Endothelial cell of umbilical vein (primary cell): ENCODE data around the gene NKX6-2. TPM values are rescaled to one million over a fixed set of nuclear protein-coding genes. Genes with fewer than 3 reads are reported as not detected.

Experiments
- BruUV-seq: library from RNA; stranded (reverse); fragments of 400-500 nt; replicated peaks from 2 replicates; lab custom pipeline; 2021; lab: Mats Ljungman, UMichigan
- CTCF ChIA-PET: fragments of 300-600, 350-600 bp; sonication (Branson Sonifier 250); formaldehyde crosslinking; loops from one replicate; lab custom pipeline; 2021; ENCODE audit warnings: antibody characterized with exemption, inconsistent platforms; lab: Charles Lee
- POLR2A ChIA-PET: fragments of 300-600, 350-600 bp; sonication (Branson Sonifier 250); formaldehyde crosslinking; loops from one replicate; lab custom pipeline; 2021; ENCODE audit warnings: antibody characterized with exemption, inconsistent platforms; lab: Charles Lee
- DNase-seq: peaks from one replicate; pipeline ENCODE4 v3.0.0-alpha.2; 2011; ENCODE audit warnings: low read depth, low spot score
- FAIRE-seq: peaks from 2 replicates; lab custom pipeline; 2011; peaks lifted over from hg19 to GRCh38; lab: Jason Lieb, UNC
- H2AFZ ChIP-seq: 2 replicates; pipeline ENCODE4 v1.6.0; 2012; ENCODE audit warnings: low read depth, low read length, control low read depth, inconsistent platforms
- H3K27ac ChIP-seq: 2 replicates; pipeline ENCODE4 v1.5.1; 2011; ENCODE audit warnings: low read depth, mild to moderate bottlenecking, control low read depth, low read length, moderate library complexity; ENCODE audit not compliant: insufficient read depth
- H3K27me3 ChIP-seq, 2 experiments: 2 replicates each; pipeline versions ENCODE4 v1.6.0 to v1.6.1; 2011; ENCODE audit warnings: low read length in 2 of 2, mixed read lengths in 1 of 2; ENCODE audit not compliant: control insufficient read depth in 2 of 2, insufficient read depth in 2 of 2
- H3K36me3 ChIP-seq, 2 experiments: 2 replicates in 1 of 2; 3 replicates in 1 of 2; pipeline ENCODE4 v1.5.1; 2011; ENCODE audit warnings: low read length in 2 of 2, mild to moderate bottlenecking in 1 of 2, moderate library complexity in 1 of 2; ENCODE audit not compliant: control insufficient read depth in 2 of 2, insufficient read depth in 2 of 2; ENCODE audit errors: extremely low read depth in 1 of 2
- H3K4me1 ChIP-seq: 3 replicates; pipeline ENCODE4 v1.5.1; 2011; ENCODE audit warnings: mild to moderate bottlenecking, low read length; ENCODE audit not compliant: control insufficient read depth, insufficient read depth; ENCODE audit errors: extremely low read depth
- H3K4me2 ChIP-seq: 2 replicates; pipeline ENCODE4 v1.6.1; 2011; ENCODE audit warnings: low read length, control low read depth, mixed read lengths; ENCODE audit not compliant: insufficient read depth
- H3K4me3 ChIP-seq, 3 experiments: fragments of 200-600 bp in 1 of 3; sonication (generic), shearing (Covaris generic) in 1 of 3; replicated peaks in 1 of 3; 2 replicates each; pipeline ENCODE4 v1.5.1; 2011 to 2016; ENCODE audit warnings: control low read depth in 3 of 3, low read length in 3 of 3, mild to moderate bottlenecking in 2 of 3, inconsistent platforms in 1 of 3, low read depth in 1 of 3, moderate library complexity in 1 of 3; ENCODE audit not compliant: insufficient read depth in 1 of 3
- H3K79me2 ChIP-seq: 2 replicates; pipeline ENCODE4 v1.6.0; 2012; ENCODE audit warnings: low read length, inconsistent platforms; ENCODE audit not compliant: control insufficient read depth, insufficient read depth
- H3K9ac ChIP-seq: replicated peaks from 2 replicates; pipeline ENCODE3; 2011; ENCODE audit warnings: low read length, control low read depth; ENCODE audit not compliant: insufficient read depth; ENCODE audit errors: extremely low read depth
- H3K9me1 ChIP-seq: replicated peaks from 3 replicates; pipeline ENCODE4 v1.6.0; 2011; ENCODE audit warnings: mild to moderate bottlenecking, low read length; ENCODE audit not compliant: control insufficient read depth, insufficient read depth; ENCODE audit errors: extremely low read depth
- H3K9me3 ChIP-seq: replicated peaks from 2 replicates; pipeline ENCODE4 v1.5.1; 2012; ENCODE audit warnings: low read length, inconsistent platforms; ENCODE audit not compliant: control insufficient read depth, insufficient read depth
- H4K20me1 ChIP-seq: replicated peaks from 2 replicates; pipeline ENCODE3; 2011; ENCODE audit warnings: mild to moderate bottlenecking, low read length; ENCODE audit not compliant: control insufficient read depth, insufficient read depth; ENCODE audit errors: extremely low read depth
- EZH2 ChIP-seq: IDR thresholded peaks from 2 replicates; pipeline ENCODE4 v1.6.1; 2012; ENCODE audit warnings: borderline replicate concordance, low read depth, mild to moderate bottlenecking, moderate library complexity, low read length, inconsistent platforms; ENCODE audit not compliant: severe bottlenecking
- FOS ChIP-seq: IDR thresholded peaks from 2 replicates; pipeline ENCODE4 v1.6.1; 2011; ENCODE audit warnings: mild to moderate bottlenecking, low read length, moderate library complexity, borderline replicate concordance; ENCODE audit not compliant: insufficient read depth
- GATA2 ChIP-seq: IDR thresholded peaks from 2 replicates; pipeline ENCODE4 v1.7.0; 2011; ENCODE audit warnings: low read depth, mild to moderate bottlenecking, moderate library complexity, mixed read lengths, low read length; ENCODE audit not compliant: insufficient read length, insufficient read depth
- JUN ChIP-seq: IDR thresholded peaks from 2 replicates; pipeline ENCODE4 v1.6.1; 2011; ENCODE audit warnings: borderline replicate concordance, low read depth; ENCODE audit not compliant: insufficient read length, insufficient read depth
- MYC ChIP-seq: IDR thresholded peaks from one replicate; pipeline ENCODE4 v1.6.1; 2011; ENCODE audit warnings: mild to moderate bottlenecking, low read depth, low read length
- POLR2A ChIP-seq: IDR thresholded peaks from 2 replicates; pipeline ENCODE4 v1.6.1; 2012; ENCODE audit warnings: low read depth, mild to moderate bottlenecking, control low read depth, low read length
- POLR2AphosphoS5 ChIP-seq: IDR thresholded peaks from 2 replicates; pipeline ENCODE4 v1.6.1; 2012; ENCODE audit warnings: low read depth, mild to moderate bottlenecking, control low read depth, low read length, moderate library complexity; ENCODE audit not compliant: insufficient read depth
- dilution Hi-C: fragments of 300-500 bp; cut with MboI; formaldehyde crosslinking; loops from one replicate; pipeline ENCODE4 v1.15.0; 2019; ENCODE audit warnings: low sequenced_read_pairs; ENCODE audit not compliant: extremely low pct_ligation_motif_present
- intact Hi-C: fragments of 100-400 bp; cut with micrococcal nuclease; formaldehyde crosslinking; loops from one replicate; pipeline ENCODE4 v1.10.0; 2022
- polyA plus RNA-seq, 4 experiments: library from polyadenylated mRNA; depleted of rRNA in 3 of 4; stranded (reverse) in 3 of 4; unstranded in 1 of 4; fragments of >200 nt; gene quantifications; 2 replicates each; pipeline versions ENCODE4 v1.2.1 to v1.2.3, GENCODE V29; 2011 to 2012; ENCODE audit warnings: missing spikeins in 1 of 4
- total RNA-seq: library from RNA; stranded (reverse); gene quantifications from 2 replicates; pipeline ENCODE4 v1.2.3, GENCODE V29; 2021
- TF ChIP-seq, protein P1 (sequence below): IDR thresholded peaks from 2 replicates; pipeline ENCODE4 v1.6.1; 2011; ENCODE audit not compliant: insufficient read depth, insufficient read length
- TF ChIP-seq, protein P2 (sequence below), 2 donors: IDR thresholded peaks; 1 replicate in 1 of 2; 2 replicates in 1 of 2; pipeline ENCODE4 v1.5.1; 2011; ENCODE audit warnings: low read length in 2 of 2, mild to moderate bottlenecking in 2 of 2, moderate library complexity in 2 of 2, control low read depth in 1 of 2, inconsistent platforms in 1 of 2, low read depth in 1 of 2; ENCODE audit not compliant: insufficient read depth in 1 of 2; ENCODE audit errors: extremely low read depth in 1 of 2

Gene NKX6-2
- total and polyA plus RNA-seq, 2 donors (not counting 3 experiments of a cell fraction or from before 2014, with no cell fraction given) = not detected

DNA sequence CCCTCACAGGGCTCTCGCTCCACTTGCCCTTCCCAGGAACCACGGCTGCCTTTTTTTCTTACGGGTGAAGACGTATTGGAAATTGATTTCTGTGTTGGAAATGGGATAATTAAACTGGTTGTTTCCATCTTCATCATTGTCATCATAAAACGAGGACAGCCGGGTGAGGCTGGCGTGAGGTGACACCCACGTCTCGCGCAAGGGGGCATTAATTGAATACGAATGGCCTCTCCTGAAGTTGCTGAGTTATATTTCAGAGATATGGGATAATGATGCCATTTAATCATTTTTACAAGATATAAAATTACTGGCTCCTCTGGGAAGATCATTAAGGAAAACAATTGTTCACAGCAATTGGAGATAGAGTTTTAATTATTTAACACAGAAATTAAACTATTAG is 18.3 kb upstream of the NKX6-2 start:
- Histone ChIP-seq H3K4me1 (no peaks in the 10 kb centered on the region), H3K4me3 (no peak overlapping the region), H4K20me1 (no peaks in the 10 kb centered on the region), H3K9ac (no peak overlapping the region), H3K79me2 (no peaks in the 10 kb centered on the region), H3K9me3 (no peaks in the 10 kb centered on the region), H3K27ac (no peak overlapping the region), H3K27me3 (no peaks in the 10 kb centered on the region), H3K36me3 (no peaks in the 10 kb centered on the region), H3K9me1 (no peaks in the 10 kb centered on the region), H3K4me2 (no peak overlapping the region), H2AFZ (no peak overlapping the region)
- POLR2A ChIA-PET = no interaction called here
- FAIRE-seq (no peak), DNase-seq (no peak)
- no peak for TF ChIP-seq EZH2
- no peak for TF ChIP-seq MYC
- dilution Hi-C loops (no loop called here), intact Hi-C loops (no loop called here)
- BruUV-seq = no TSS peak
- CTCF ChIA-PET = no interaction called here

DNA sequence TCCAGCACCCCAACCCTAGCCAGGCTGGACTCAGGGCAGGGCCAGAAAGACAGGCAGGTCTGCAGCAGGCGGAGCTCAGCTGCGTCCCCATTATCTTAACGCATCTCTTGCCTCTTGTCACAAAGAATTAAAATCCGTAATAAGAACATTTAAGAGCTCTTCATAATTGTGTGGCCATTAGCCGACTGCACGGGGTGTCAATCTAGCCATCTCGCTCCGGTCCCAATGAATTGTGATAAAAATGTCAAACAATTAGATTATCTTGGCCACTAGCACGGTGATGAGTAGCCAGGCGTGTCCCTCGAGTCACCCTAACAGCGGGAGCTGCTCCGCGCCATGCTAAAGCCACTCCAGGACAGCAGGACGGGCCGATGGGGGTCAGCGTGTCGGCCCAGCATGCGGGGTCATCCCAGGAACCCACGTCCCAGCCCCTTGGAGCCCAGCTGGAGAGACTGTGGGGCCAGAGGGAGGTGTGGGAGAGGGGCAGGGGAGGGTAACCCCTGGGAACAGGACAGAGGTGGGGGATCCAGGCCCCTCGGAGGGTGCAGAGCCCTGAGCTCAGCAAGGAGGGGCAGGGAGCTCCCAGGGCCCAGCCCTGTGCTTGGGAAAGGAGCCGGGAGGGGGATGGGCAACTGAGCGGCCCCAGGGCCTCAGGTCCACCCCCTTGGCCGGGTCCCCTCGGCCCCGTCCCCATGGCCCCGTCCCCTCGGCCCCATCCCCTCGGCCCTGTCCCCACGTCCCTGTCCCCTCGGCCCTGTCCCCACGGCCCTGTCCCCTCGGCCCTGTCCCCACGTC is 17.7 kb upstream of the NKX6-2 start:
- Histone ChIP-seq H4K20me1 (no peaks in the 10 kb centered on the region), H3K4me1 (no peaks in the 10 kb centered on the region), H3K27me3 (no peaks in the 10 kb centered on the region), H3K27ac (no peak overlapping the region), H3K9me1 (no peaks in the 10 kb centered on the region), H3K36me3 (no peaks in the 10 kb centered on the region), H3K4me3 (no peak overlapping the region), H3K79me2 (no peaks in the 10 kb centered on the region), H2AFZ (no peak overlapping the region), H3K4me2 (no peak overlapping the region), H3K9me3 (no peaks in the 10 kb centered on the region), H3K9ac (no peak overlapping the region)
- dilution Hi-C loops (no loop called here), intact Hi-C loops (no loop called here)
- BruUV-seq = no TSS peak
- POLR2A ChIA-PET = no interaction called here
- TF ChIP-seq POLR2AphosphoS5 = no peak
- no peak for TF ChIP-seq EZH2
- no peak for TF ChIP-seq GATA2
- TF ChIP-seq POLR2A = no peak
- TF ChIP-seq, protein P1, sequence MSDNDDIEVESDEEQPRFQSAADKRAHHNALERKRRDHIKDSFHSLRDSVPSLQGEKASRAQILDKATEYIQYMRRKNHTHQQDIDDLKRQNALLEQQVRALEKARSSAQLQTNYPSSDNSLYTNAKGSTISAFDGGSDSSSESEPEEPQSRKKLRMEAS = no peak
- TF ChIP-seq FOS = no peak
- TF ChIP-seq, protein P2, sequence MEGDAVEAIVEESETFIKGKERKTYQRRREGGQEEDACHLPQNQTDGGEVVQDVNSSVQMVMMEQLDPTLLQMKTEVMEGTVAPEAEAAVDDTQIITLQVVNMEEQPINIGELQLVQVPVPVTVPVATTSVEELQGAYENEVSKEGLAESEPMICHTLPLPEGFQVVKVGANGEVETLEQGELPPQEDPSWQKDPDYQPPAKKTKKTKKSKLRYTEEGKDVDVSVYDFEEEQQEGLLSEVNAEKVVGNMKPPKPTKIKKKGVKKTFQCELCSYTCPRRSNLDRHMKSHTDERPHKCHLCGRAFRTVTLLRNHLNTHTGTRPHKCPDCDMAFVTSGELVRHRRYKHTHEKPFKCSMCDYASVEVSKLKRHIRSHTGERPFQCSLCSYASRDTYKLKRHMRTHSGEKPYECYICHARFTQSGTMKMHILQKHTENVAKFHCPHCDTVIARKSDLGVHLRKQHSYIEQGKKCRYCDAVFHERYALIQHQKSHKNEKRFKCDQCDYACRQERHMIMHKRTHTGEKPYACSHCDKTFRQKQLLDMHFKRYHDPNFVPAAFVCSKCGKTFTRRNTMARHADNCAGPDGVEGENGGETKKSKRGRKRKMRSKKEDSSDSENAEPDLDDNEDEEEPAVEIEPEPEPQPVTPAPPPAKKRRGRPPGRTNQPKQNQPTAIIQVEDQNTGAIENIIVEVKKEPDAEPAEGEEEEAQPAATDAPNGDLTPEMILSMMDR (IDR thresholded peaks at IDR 0.05; ENCODE audit: extremely low read depth in 1 of 2, insufficient read depth in 1 of 2, low read depth in 1 of 2, low read length in 2 of 2) = no peak
- TF ChIP-seq MYC = no peak
- TF ChIP-seq JUN = no peak
- DNase-seq = no peak
- FAIRE-seq = no peak
- CTCF ChIA-PET = no interaction called here
